Measurements from ENCODE around the gene CYP2D6. TPM values are rescaled to one million over a fixed set of nuclear protein-coding genes. Genes with fewer than 3 reads are reported as not detected.
"Not testable (repeated sequence)": the region's sequence is repeated elsewhere in the genome, so short reads cannot be mapped to it uniquely, and the experiment has no call there.

The CYP2D6 gene
- total RNA-seq, 2 experiments from 2014 or later: 3.7 to 4.4 TPM

- H3K36me3 Mint-ChIP-seq: peaks cover 14% of the 10 kb centered on the region
Observed at GRCh38 chr22:42152661-42153270, 22.2 kb upstream of the CYP2D6 start.

GRCh38 chr22:42151924-42152635 is 21.5 kb upstream of the CYP2D6 start:
- no peak for DNase-seq
- Mint-ChIP-seq H3K9me3 (no peaks in the 10 kb centered on the region), H3K4me1 (peaks cover 2% of the 10 kb centered on the region), H3K27ac (peak overlapping the region; percentile 34), H3K27me3 (no peaks in the 10 kb centered on the region), H3K36me3 (peaks cover 14% of the 10 kb centered on the region), H3K4me3 (no peak overlapping the region)
- ATAC-seq (ENCODE audit: low read depth): no peak
- POLR2A ChIA-PET: no interaction called here

More at GRCh38 chr22:42152661-42153270, 22.2 kb upstream of the CYP2D6 start:
- POLR2A ChIA-PET: no interaction called here
- H3K9me3 Mint-ChIP-seq: no peaks in the 10 kb centered on the region
- H3K27ac Mint-ChIP-seq: no peak overlapping the region
- no peak for DNase-seq
- H3K4me3 Mint-ChIP-seq: no peak overlapping the region
- H3K4me1 Mint-ChIP-seq: peaks cover 2% of the 10 kb centered on the region
- no peak for ATAC-seq (ENCODE audit: low read depth)
- H3K27me3 Mint-ChIP-seq: no peaks in the 10 kb centered on the region

GRCh38 chr22:42150727-42151590 is 20.3 kb upstream of the CYP2D6 start:
- H3K27ac Mint-ChIP-seq: no peak overlapping the region
- H3K27me3 Mint-ChIP-seq: no peaks in the 10 kb centered on the region

GRCh38 chr22:42149798-42150197 is 19.2 kb upstream of the CYP2D6 start:
- H3K4me3 Mint-ChIP-seq; ATAC-seq (ENCODE audit: low read depth); H3K4me1 Mint-ChIP-seq; H3K27me3 Mint-ChIP-seq; DNase-seq; H3K9me3 Mint-ChIP-seq; H3K27ac Mint-ChIP-seq; POLR2A ChIA-PET: not testable (repeated sequence)
- peaks cover 13% of the 10 kb centered on the region for H3K36me3 Mint-ChIP-seq

More at GRCh38 chr22:42150727-42151590, 20.3 kb upstream of the CYP2D6 start:
- DNase-seq (no peak), ATAC-seq (ENCODE audit: low read depth) (no peak)
- Mint-ChIP-seq H3K4me3 (no peak overlapping the region), H3K9me3 (no peaks in the 10 kb centered on the region), H3K4me1 (peaks cover 2% of the 10 kb centered on the region), H3K36me3 (peaks cover 16% of the 10 kb centered on the region)
- POLR2A ChIA-PET: no interaction called here

GRCh38 chr22:42145175-42145574 is 14.6 kb upstream of the CYP2D6 start:
- no peak overlapping the region for H3K4me3 Mint-ChIP-seq
- H3K27ac Mint-ChIP-seq: peak overlapping the region; percentile 37
- H3K27me3 Mint-ChIP-seq: no peaks in the 10 kb centered on the region
- H3K9me3 Mint-ChIP-seq: no peaks in the 10 kb centered on the region
- H3K4me1 Mint-ChIP-seq: peaks cover 2% of the 10 kb centered on the region
- POLR2A ChIA-PET: no interaction called here
- DNase-seq (no peak), ATAC-seq (ENCODE audit: low read depth) (no peak)
- peaks cover 9% of the 10 kb centered on the region for H3K36me3 Mint-ChIP-seq

- POLR2A ChIA-PET; H3K4me1 Mint-ChIP-seq; H3K4me3 Mint-ChIP-seq; ATAC-seq (ENCODE audit: low read depth); DNase-seq; H3K9me3 Mint-ChIP-seq; H3K36me3 Mint-ChIP-seq; H3K27ac Mint-ChIP-seq; H3K27me3 Mint-ChIP-seq: not testable (repeated sequence)
Observed at GRCh38 chr22:42143859-42144822, 13.5 kb upstream of the CYP2D6 start.

- H3K27ac Mint-ChIP-seq: no peak overlapping the region
- no peaks in the 10 kb centered on the region for H3K27me3 Mint-ChIP-seq
- H3K9me3 Mint-ChIP-seq: no peaks in the 10 kb centered on the region
- no peak overlapping the region for H3K4me3 Mint-ChIP-seq
- H3K36me3 Mint-ChIP-seq: peaks cover 7% of the 10 kb centered on the region
- no peak for ATAC-seq (ENCODE audit: low read depth)
- POLR2A ChIA-PET: no interaction called here
- H3K4me1 Mint-ChIP-seq: peaks cover 2% of the 10 kb centered on the region
- no peak for DNase-seq
Observed at GRCh38 chr22:42142771-42143461, 12.3 kb upstream of the CYP2D6 start.

GRCh38 chr22:42141307-42142057 is 10.9 kb upstream of the CYP2D6 start:
- H3K4me3 Mint-ChIP-seq; H3K27me3 Mint-ChIP-seq; DNase-seq; H3K36me3 Mint-ChIP-seq; H3K9me3 Mint-ChIP-seq; H3K27ac Mint-ChIP-seq; POLR2A ChIA-PET; H3K4me1 Mint-ChIP-seq; ATAC-seq (ENCODE audit: low read depth): not testable (repeated sequence)

- H3K36me3 Mint-ChIP-seq; H3K4me1 Mint-ChIP-seq; H3K27me3 Mint-ChIP-seq; POLR2A ChIA-PET; H3K9me3 Mint-ChIP-seq; H3K27ac Mint-ChIP-seq; H3K4me3 Mint-ChIP-seq; ATAC-seq (ENCODE audit: low read depth): not testable (repeated sequence)
- DNase-seq: peak; percentile 12
Observed at GRCh38 chr22:42140153-42140552, 9.5 kb upstream of the CYP2D6 start.

GRCh38 chr22:42139508-42139907 is 8.9 kb upstream of the CYP2D6 start:
- DNase-seq: peak; percentile 12
- H3K36me3 Mint-ChIP-seq; H3K4me1 Mint-ChIP-seq; H3K9me3 Mint-ChIP-seq; POLR2A ChIA-PET; ATAC-seq (ENCODE audit: low read depth); H3K4me3 Mint-ChIP-seq; H3K27ac Mint-ChIP-seq; H3K27me3 Mint-ChIP-seq: not testable (repeated sequence)

GRCh38 chr22:42138972-42139371 is 8.4 kb upstream of the CYP2D6 start:
- Mint-ChIP-seq H3K36me3 (peaks cover 1% of the 10 kb centered on the region), H3K4me1 (no peaks in the 10 kb centered on the region), H3K27ac (no peak overlapping the region), H3K9me3 (no peaks in the 10 kb centered on the region), H3K4me3 (no peak overlapping the region), H3K27me3 (no peaks in the 10 kb centered on the region)
- ATAC-seq (ENCODE audit: low read depth): no peak
- DNase-seq: no peak
- POLR2A ChIA-PET: no interaction called here

Data from activated naive CD8-positive, alpha-beta T cell treated with anti-CD3 and anti-CD28 coated beads, Interleukin-2, amount 10 ng/mL, durations not matched to agents 7 days and 5 days (primary cell).